ENCODE measurements around the gene APPBP2.
"Not testable (repeated sequence)": the region's sequence is repeated elsewhere in the genome, so short reads cannot be mapped to it uniquely, and the experiment has no call there.

The APPBP2 gene

GRCh38 chr17:60534010-60534555 lies 8.0 kb upstream of the APPBP2 start:
- no peak for DNase-seq (ENCODE audit: low read depth)

DNA sequence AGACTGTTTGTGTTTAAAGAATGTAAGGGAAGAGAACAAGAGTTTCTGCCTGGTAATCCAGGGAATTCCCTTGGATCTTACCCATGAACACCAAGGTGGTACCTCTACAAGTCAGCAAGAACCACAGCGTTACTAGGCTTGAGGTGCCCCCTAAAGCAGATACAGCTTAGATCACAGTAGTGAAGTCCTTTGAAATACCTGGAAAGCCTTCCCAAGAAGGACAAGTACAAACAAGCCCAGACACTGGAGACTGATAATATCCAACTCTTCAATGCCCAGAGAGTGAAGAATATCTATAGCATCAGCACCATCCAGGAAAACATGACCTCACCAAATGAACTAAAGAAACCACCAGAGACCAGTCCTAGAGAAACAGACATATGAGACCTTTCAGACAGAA lies 3.8 kb upstream of the APPBP2 start:
- DNase-seq (ENCODE audit: low read depth), result no peak

DNA sequence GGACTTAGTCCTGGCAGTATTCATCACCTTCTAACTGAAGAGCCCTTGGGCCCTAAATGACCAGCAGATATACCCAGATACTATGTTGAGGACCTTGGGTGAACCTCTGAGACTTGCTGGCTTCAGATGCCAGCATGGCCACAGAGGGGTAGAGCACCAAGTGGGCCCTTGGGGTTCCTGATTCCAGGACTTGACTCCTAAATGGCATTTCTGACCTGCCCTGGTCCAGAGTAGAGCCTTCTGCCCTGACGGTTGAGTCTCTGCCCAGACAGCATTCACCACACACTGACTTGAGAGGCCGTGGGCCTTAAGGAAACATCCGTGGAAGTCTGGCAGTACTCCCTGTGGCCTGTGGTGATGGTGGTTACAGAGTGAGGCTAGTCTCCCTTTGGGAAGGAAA lies 2.8 kb upstream of the APPBP2 start:
- no peak for DNase-seq (ENCODE audit: low read depth)

GRCh38 chr17:60527701-60528100 lies 1.7 kb upstream of the APPBP2 start:
- no peak for DNase-seq (ENCODE audit: low read depth)

DNA sequence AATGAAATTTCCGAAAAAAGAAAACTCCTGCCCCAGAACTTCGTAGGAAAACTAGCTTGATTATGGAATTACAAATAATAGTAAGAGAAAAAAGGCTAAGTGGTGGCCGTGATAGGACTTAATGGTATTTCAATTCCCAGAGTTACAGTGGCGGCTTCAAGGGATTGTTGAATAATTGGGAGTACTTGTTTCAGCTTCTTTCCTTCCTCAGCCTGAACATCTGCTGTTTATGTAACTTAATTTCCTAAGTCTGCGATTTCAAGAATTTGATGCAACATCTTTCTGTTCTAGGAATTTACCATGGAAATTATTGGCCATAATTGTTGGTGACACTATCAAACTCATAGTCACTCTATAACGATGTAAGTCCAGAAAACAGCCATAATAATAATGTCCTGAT lies 684 bp upstream of the APPBP2 start:
- DNase-seq (ENCODE audit: low read depth), result no peak

DNA sequence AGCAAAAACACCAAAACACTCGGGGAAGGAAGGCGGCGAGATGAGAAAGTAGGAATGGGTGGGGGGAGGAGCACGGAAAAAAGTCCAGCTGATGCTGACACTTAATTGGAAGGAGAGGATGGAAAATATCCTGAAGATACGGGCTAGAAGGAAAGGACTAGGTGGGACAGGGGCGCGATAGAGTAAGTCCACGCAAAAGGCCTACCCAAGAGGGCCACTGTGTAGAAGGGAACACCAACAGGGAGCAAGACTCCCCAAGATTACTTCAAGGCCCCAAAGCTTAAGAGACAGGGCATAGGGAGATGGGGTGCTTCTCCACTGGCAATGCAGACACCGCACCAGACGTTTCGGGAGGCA lies 736 bp downstream of the APPBP2 start:
- no peak for DNase-seq (ENCODE audit: low read depth)

DNA sequence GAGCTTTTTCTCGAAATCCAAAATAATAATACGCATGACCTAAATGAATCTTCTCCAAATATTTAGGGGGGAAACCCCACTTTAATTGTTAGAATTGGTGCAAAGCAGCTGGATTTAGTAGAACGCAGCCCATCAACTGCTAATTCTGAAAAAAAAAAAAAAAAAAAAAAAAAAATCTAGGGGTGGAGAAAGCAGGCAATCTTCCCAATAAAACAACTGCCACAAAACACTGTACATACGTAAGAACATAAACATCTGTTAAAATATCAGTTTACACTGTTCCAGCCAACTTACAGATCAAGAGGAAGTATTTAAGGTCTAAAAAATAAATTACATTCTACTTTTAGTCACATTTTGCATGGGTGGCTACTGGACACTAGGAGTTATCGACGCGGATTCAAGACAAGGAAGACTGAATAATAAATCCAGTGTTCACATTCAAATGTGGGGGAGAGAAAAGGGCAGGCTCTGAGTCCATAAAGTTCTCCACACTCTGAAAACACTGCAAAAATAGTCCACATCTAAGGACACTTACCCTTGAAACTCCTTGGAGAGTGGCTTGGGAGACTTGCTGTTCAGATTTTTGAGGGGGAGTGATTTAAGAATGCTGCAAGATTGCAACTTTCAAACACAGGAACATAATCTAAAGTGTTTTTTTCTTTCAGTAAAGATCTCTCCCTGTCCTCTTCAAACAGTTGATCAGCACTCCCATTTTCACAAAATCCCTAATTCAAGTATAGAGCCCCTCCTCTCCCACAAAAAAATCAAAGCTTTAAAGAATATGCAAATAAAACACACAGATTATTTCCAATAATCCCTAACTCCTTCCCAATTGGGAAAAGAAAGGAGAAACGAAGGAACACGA lies 1.3 kb downstream of the APPBP2 start:
- DNase-seq (ENCODE audit: low read depth), result no peak

- no peak for DNase-seq (ENCODE audit: low read depth)
Measured at GRCh38 chr17:60523822-60524221, 2.2 kb downstream of the APPBP2 start.

DNA sequence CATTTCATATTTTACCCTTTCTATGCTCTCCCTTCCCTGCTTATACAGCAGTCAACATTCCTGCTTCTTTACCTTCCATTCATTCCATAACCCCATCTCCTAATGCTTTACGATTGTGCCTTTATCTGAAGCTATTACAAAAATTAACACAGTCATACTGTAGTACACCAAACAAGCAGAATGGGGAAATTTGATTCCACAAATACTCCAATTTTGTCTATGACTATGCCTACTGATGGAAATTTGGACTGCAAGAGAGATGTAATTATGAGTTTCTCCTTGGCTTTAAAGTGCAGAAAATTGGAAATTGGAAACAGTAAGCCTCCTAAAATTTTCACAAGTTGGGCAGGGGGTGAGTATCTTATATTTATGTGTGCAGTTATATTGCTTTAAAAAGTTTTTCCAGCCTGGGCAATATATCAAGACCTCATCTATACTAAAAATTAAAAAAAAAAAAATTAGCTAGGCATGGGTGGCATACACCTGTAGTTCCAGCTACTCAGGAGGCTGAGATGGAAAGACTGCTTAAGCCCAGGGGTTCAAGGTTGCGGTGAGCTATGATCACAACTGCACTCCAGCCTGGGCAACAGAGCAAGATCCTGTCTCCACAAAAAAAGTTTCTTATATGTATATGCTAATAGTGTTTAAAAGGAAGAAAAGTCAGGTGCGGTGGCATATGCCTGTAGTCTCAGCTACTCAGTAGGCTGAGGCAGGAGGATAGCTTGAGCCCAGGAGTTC lies 3.0 kb downstream of the APPBP2 start:
- no peak for DNase-seq (ENCODE audit: low read depth)

GRCh38 chr17:60519795-60520194 lies 6.2 kb downstream of the APPBP2 start:
- no peak for DNase-seq (ENCODE audit: low read depth)

GRCh38 chr17:60515683-60516082 lies 10.4 kb downstream of the APPBP2 start:
- not testable (repeated sequence) for DNase-seq (ENCODE audit: low read depth)

DNA sequence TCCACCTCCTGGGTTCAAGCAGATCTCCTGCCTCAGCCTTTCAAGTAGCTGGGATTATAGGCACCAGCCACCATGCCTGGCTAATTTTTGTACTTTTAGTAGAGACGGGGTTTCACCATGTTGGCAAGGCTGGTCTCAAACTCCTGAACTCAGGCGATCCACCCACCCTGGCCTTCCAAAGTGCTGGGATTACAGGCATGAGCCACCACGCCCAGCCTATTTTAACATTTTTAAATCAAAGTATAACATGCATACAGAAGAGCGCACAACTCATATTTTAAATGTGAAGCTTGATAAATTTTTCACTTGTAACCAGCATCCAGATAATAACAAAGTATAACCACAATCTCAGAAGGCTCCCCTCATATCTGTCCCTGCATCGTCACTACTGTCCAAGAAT lies 10.8 kb downstream of the APPBP2 start:
- not testable (repeated sequence) for DNase-seq (ENCODE audit: low read depth)

DNA sequence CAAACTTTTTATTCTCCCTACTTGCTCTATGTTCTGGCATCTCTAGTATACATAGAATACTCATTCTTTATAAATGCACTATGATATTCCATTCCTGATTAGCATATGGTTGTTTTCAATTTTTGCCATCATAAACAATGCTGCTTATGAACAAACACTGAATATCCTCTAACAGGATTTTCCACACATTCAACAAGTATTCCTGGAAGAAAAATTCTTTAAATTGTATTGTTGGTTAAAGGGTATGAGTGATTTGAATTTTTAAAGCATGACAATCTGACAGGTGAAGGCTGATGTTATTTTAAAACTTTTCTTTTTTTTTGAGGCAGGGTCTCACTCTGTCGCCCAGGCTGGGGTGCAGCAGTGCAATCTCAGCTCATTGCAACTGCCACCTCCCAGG lies 11.5 kb downstream of the APPBP2 start:
- DNase-seq (ENCODE audit: low read depth), result no peak

GRCh38 chr17:60514053-60514452 lies 12.0 kb downstream of the APPBP2 start:
- no peak for DNase-seq (ENCODE audit: low read depth)

DNA sequence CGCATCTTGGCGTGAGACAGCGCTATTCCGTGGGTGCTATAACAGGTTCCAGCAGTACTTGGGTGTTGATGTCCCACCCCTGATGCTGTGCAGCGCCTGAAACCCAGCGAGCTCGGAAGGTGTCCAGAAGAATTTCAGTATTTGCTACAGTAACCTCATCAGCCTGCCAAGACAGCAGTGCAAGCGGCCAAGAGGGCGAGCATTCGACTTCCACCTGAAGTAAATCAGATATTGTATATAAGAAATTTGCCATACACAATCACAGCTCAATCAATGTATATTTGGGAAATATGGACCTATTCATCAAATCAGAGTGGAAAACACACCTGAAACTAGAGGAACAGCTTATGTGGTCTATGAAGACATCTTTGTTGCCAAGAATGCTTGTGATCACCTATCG lies 13.0 kb downstream of the APPBP2 start:
- no peak for DNase-seq (ENCODE audit: low read depth)

- DNase-seq (ENCODE audit: low read depth), result no peak
Measured at GRCh38 chr17:60510723-60511122, 15.3 kb downstream of the APPBP2 start.

DNA sequence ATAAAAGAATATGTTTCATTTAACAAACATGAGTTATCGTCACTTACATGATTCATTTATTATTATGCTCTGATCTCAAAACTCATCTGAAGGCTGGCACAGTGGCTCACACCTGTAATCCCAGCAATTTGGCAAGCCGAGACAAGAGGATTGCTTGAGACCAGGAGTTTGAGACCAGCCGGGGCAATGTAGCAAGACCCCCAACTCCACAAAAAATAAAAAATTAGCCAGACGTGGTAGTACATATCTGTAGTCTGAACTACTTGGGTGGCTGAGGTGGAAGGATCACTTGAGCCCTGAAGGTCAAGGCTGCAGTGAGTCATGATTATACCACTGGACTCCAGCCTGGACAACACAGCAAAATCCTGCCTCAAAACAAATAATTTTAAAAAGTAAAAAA lies 16.0 kb downstream of the APPBP2 start:
- no peak for DNase-seq (ENCODE audit: low read depth)

DNA sequence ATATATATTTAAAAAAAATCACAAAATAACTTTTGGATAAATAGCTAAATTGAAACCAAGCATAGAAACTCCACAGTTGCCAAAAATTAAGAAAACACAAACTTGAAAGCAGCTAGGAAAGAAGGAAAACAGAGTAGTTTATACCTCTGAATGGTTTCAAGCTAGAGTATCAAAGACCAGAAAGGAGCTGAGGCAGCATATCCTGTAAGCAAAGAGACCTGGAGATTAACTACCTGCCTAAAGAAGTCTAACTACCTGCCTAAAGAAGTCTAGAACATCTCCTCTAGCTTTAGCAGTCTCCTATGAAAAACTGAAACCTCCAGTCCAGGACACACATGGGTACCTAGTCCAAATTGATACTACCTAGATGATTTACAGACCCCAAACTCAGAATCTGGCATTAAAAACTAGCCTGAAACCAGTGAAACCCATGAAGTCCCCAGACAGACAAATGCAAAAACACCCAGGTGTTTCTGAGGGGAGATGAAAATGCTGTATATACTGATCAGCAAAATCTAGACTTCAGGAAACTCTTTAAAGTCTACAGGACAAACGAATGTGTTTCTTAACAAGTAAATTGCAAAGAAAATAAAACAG lies 17.6 kb downstream of the APPBP2 start:
- DNase-seq (ENCODE audit: low read depth), result no peak

GRCh38 chr17:60506312-60506711 lies 19.7 kb downstream of the APPBP2 start:
- peak; percentile 43 for DNase-seq (ENCODE audit: low read depth)

DNA sequence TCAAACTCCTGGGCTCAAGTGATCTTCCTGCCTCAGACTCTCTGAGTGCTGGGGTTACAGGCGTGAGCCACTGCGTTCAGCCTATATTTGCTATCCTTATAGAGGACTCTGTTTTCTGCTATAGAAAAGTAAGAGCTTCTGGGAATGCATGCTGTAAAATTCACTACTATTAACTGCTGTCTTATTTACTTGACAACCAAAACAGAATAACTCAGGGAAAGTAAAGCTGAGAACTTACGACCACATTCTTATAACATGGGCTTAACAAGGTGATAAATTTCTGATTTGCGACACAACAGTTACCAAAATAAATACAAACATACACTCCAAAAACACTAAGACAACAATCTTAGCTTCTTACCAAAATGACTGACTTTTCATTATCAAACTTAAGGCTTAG lies 23.9 kb downstream of the APPBP2 start:
- DNase-seq (ENCODE audit: low read depth), result no peak

DNA sequence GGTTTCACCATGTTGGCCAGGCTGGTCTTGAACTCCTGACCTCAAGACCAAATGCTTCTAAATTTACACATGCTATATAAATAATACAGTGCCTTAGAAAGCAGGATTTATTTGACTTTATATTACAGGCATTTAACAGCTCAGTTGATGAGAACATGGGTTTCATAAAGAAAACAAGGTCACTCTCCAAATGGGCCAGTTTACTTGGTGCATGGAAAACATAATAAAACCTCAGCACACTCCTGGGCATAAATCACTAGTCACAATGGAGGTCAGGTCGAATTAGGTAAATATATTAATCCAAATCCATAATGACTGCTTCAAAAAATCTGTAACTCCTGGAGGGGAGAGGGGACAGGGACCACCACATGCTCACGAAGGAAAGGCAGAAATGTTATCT lies 24.5 kb downstream of the APPBP2 start:
- no peak for DNase-seq (ENCODE audit: low read depth)

DNA sequence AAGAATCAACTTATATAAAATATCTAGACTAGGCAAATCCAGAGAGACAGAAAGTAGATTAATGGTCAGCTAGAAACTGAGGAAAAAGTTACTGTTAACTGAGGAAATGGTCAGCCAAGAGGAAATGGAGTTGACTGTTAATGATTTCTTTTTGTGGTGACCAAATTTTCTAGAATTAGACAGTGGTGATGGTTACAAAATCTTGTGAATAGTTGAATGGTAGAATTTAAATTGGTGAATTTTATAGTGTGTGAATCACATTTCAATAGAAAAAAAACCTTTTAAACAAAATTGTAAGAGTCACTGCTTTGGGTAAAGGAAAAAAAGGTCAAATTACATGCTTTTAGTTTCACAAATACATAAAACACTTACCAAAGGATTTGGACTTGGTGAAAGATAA lies 30.0 kb downstream of the APPBP2 start:
- no peak for DNase-seq (ENCODE audit: low read depth)

GRCh38 chr17:60495260-60495659 lies 30.8 kb downstream of the APPBP2 start:
- no peak for DNase-seq (ENCODE audit: low read depth)

Measured in HS-5 (cell line).